Coronary artery (tissue), 2 donors: ENCODE measurements around the gene ETNK1.

Experiments used
- DNase-seq: peaks from one replicate; pipeline ENCODE4 v3.0.0-alpha.2; 2017; ENCODE audit warnings: low spot score
- H3K27ac ChIP-seq, 2 donors: fragments of 200-600 bp; sonication (generic); one replicate each; pipeline ENCODE4 v1.5.1; 2016 to 2019
- H3K4me3 ChIP-seq: fragments of 200-600 bp; sonication (generic); 2 replicates; pipeline ENCODE4 v1.5.1; 2016; ENCODE audit warnings: mild to moderate bottlenecking, moderate library complexity
- TF ChIP-seq, protein P1 (sequence below): fragments of 200-600 bp; sonication (generic); IDR thresholded peaks from one replicate; pipeline ENCODE4 v1.5.1; 2019; ENCODE audit warnings: antibody characterized with exemption

Gene ETNK1, protein sequence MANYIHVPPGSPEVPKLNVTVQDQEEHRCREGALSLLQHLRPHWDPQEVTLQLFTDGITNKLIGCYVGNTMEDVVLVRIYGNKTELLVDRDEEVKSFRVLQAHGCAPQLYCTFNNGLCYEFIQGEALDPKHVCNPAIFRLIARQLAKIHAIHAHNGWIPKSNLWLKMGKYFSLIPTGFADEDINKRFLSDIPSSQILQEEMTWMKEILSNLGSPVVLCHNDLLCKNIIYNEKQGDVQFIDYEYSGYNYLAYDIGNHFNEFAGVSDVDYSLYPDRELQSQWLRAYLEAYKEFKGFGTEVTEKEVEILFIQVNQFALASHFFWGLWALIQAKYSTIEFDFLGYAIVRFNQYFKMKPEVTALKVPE

DNA sequence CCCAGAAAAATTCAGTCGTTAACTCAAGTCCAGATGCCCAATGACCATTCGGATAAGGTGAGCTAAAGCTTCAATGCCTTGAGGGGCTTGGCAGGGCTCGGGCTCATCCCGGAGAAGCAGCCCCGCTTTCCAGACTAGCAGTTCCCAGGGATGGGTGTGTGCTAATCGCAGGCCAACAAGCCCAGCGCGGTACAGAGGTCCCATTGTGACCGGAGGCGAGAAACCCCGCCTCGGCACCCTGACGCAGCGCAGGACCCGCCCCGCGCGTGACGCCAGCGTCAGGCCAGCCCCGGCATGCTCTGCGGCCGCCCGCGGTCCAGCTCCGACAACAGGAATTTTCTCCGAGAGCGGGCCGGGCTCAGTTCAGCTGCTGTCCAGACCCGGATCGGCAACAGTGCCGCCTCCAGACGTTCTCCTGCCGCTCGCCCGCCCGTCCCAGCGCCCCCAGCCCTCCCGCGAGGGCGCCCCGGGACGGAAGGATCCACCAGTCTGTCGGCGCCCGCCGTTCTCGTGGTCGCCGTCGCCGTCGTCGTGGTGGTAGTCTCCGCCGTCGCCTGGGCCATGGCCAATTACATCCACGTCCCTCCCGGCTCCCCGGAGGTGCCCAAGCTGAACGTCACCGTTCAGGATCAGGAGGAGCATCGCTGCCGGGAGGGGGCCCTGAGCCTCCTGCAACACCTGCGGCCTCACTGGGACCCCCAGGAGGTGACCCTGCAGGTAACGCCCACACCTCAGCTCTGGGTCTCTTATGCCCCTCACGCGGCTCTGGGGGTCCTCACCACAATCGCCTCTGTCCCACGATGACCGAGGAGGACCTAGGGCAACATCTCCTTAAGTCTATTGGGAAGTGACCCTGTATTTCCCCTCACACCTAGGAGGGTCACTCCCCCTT is at the start of gene ETNK1:
Gene ETNK1, plus strand, starts transcription at position 302 of the 892 bp plus-strand sequence. Its CDS starts 260 bp downstream, at position 562.
- peak; percentile 97 for DNase-seq
- TF ChIP-seq, protein P1, sequence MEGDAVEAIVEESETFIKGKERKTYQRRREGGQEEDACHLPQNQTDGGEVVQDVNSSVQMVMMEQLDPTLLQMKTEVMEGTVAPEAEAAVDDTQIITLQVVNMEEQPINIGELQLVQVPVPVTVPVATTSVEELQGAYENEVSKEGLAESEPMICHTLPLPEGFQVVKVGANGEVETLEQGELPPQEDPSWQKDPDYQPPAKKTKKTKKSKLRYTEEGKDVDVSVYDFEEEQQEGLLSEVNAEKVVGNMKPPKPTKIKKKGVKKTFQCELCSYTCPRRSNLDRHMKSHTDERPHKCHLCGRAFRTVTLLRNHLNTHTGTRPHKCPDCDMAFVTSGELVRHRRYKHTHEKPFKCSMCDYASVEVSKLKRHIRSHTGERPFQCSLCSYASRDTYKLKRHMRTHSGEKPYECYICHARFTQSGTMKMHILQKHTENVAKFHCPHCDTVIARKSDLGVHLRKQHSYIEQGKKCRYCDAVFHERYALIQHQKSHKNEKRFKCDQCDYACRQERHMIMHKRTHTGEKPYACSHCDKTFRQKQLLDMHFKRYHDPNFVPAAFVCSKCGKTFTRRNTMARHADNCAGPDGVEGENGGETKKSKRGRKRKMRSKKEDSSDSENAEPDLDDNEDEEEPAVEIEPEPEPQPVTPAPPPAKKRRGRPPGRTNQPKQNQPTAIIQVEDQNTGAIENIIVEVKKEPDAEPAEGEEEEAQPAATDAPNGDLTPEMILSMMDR = no peak
- H3K27ac ChIP-seq = peak within 1 kb of the TSS; percentile 98 to 100
- peak within 1 kb of the TSS; percentile 96 for H3K4me3 ChIP-seq

DNA sequence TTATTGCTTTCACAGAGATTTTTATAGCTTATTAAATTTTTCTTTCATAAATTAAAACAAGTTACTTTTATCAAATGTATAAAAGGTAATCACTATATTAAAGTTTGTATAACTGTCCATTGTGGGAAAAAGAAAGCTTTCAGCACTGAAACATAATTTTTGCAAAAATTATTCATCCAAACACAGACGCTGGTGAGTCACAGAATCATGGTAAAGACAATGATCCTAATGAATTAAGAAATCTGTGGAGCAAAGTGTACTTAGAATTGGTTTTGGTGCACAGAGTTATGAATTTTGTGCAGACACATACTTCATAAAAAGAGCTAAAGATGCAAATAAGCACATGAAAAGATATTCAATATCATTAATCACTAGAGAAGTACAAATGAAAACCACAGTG is 48.9 kb upstream of the ETNK1 start:
- no peak for DNase-seq
- H3K4me3 ChIP-seq = no peak overlapping the region
- no peak overlapping the region for H3K27ac ChIP-seq
- TF ChIP-seq, protein P1 = no peak

DNA sequence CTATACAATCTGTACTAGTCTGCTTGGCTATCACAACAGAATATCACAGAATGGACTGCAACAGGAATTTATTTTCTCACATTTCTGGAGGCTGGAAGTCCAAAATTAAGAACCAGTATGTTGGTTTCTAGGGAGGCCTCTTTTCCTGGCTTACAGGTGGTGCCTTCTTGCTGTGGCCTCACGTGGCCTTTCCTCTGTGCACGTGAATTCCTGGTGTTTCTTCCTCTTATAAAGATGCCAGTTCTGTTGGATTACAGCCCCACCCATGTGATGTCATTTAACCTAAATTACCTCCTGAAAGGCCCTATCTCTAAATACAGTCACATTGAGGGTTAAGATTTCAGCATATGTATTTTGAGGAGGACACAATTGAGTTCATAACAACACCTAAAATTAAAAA is 48.5 kb upstream of the ETNK1 start:
- Histone ChIP-seq H3K27ac (no peak overlapping the region), H3K4me3 (no peak overlapping the region)
- TF ChIP-seq, protein P1 = no peak
- DNase-seq = no peak

DNA sequence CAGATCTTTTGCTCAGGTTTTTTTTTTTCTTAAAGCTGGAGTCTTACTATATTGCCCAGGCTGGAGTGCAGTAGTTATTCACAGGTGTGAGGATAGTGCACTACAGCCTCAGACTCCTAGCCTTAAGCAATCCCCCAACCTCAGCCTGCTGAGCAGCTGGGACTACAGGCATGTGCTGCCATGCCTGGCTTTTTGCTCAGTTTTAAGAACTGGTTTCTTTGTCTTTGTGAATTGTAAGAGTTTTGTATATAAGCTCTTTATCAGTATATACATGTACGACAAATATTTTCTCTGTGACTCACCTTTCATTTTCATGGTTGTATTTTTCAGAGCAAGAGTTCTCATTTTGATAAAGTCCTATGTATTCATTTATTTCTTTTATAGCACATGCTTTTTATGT is 47.3 kb upstream of the ETNK1 start:
- DNase-seq = no peak
- no peak overlapping the region for H3K27ac ChIP-seq
- H3K4me3 ChIP-seq = no peak overlapping the region
- TF ChIP-seq, protein P1 = no peak

DNA sequence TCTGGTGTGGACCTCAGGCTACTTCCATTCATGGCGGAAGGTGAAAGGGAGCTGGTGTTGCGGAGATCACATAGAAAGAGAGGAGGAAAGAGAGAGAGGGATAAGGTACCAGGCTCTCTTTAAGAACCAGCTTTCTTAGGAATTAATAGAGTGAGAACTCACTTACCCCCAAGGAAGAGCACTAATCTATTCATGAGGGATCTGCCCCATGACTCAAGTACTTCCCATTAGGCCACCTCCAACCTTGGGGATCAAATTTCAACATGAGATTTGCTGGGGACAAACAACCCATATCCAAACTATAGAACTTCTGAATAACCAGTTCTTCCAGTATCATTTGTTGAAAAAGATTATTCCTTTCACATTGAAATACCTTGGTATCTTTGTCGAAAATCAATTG is 46.6 kb upstream of the ETNK1 start:
- no peak for DNase-seq
- TF ChIP-seq, protein P1 = no peak
- H3K27ac ChIP-seq = no peak overlapping the region
- no peak overlapping the region for H3K4me3 ChIP-seq

DNA sequence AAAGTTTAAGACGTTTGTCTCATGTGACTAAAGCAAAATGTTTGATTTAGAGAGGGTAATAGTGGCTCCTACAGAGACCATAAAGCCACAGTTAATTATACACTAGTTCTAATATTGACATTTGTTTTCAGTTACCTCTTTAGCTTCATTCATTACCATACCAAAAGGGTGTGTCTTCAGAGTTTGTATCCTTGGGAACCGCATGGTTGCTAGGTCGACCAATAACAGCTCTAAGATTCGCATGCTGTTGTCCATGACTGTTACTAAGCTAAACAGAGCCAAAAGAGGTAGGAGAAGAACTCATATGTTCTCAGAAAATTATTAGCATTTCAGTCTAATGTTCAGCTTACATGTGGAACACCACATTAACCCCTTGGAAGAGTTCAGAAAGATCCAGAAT is 36.2 kb upstream of the ETNK1 start:
- TF ChIP-seq, protein P1 = no peak
- H3K27ac ChIP-seq = no peak overlapping the region
- DNase-seq = no peak
- H3K4me3 ChIP-seq = no peak overlapping the region
